Brain microvascular endothelial cell (primary cell): Measurements from ENCODE around the gene SLC16A8.
"Not testable (repeated sequence)": the region's sequence is repeated elsewhere in the genome, so short reads cannot be mapped to it uniquely, and the experiment has no call there.

Source experiments
- DNase-seq: peaks from one replicate; pipeline ENCODE4 v3.0.0-alpha.2; 2020
- H3K27ac ChIP-seq: fragments of 250-450 bp; sonication (Bioruptor Pico); 2 replicates; pipeline ENCODE4 v1.5.1; 2020; ENCODE audit warnings: mild to moderate bottlenecking, moderate library complexity
- H3K27me3 ChIP-seq: fragments of 250-450 bp; sonication (Bioruptor Pico); replicated peaks from 2 replicates; pipeline ENCODE4 v1.5.1; 2020; ENCODE audit warnings: mild to moderate bottlenecking
- H3K36me3 ChIP-seq: fragments of 250-450 bp; sonication (Bioruptor Pico); replicated peaks from 2 replicates; pipeline ENCODE4 v1.5.1; 2020; ENCODE audit warnings: mild to moderate bottlenecking
- H3K4me3 ChIP-seq: 2 replicates; pipeline ENCODE4 v1.5.1; 2011; ENCODE audit warnings: low read depth, mild to moderate bottlenecking, control low read depth, low read length, moderate library complexity
- CTCF ChIP-seq: IDR thresholded peaks from 2 replicates; pipeline ENCODE4 v1.5.1; 2011; ENCODE audit warnings: low read depth, mild to moderate bottlenecking, moderate library complexity, low read length, control low read depth, inconsistent platforms; ENCODE audit errors: missing control alignments
- in situ Hi-C: cut with HindIII; loops from 2 replicates; pipeline ENCODE4 v1.10.0; 2017; ENCODE audit warnings: low sequenced_read_pairs, low pct_ligation_motif_present

The SLC16A8 gene

DNA sequence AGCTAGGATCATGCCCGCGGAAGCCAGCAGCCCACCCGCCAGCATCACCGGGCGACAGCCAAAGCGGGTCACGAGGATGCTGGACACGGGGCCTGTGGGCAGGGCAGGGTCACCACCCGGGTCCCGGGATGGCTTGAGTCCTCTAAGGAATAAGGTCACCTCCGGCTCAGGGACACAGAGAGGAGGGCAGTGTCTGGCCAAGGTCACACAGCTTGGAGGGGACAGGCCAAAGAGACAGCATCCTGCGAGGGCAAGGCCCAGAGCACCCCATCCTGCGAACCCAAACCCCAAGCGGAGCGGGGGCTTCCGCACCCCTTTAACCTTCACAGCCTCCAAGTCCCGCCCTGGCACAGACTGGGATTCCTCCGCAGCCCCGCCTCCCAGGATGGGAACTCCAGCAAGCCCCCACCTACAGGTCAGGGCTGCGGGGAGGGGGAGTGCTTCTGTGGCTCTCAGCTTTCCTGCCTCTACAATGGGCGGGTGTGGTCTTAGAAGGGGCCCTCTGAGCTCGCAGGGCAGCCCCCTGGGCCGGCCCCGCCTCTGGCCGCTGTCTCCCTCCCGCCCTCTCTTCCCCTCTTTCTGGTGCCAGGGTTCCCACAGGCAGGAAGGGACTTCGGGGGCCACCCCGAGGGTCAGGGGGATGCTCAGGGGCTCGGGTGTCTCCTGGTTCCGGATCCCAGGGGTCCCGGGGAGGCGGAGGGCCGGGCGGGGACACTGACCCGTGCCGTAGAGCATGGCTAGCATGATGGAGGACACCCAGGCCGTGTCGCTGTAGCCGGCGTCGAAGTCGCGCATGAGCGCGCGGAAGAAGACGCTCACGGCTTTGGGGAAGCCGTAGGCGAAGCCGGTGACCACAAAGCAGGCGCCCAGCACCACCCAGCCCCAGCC lies 1.8 kb downstream of the SLC16A8 start:
- Histone ChIP-seq H3K27me3 (peaks cover 14% of the 10 kb centered on the region), H3K36me3 (no peaks in the 10 kb centered on the region), H3K4me3 (no peak overlapping the region), H3K27ac (no peak overlapping the region)
- in situ Hi-C loops, result loop anchor here (25.0 kb wide), 1 partner anchor 255 kb away; no protein-coding TSS in a partner anchor
- no peak for TF ChIP-seq CTCF
- DNase-seq, result no peak

- Histone ChIP-seq H3K27me3 (peaks cover 14% of the 10 kb centered on the region), H3K27ac (no peak overlapping the region), H3K36me3 (no peaks in the 10 kb centered on the region), H3K4me3 (peak overlapping the region; percentile 9)
- TF ChIP-seq CTCF, result no peak
- no peak for DNase-seq
- in situ Hi-C loops, result loop anchor here (25.0 kb wide), 1 partner anchor 256 kb away; no protein-coding TSS in a partner anchor
These were observed 2.4 kb downstream of the SLC16A8 start for GRCh38 chr22:38081636-38081940.

GRCh38 chr22:38080850-38081635 lies 2.9 kb downstream of the SLC16A8 start:
- TF ChIP-seq CTCF, result no peak
- Histone ChIP-seq H3K4me3 (peak overlapping the region; percentile 31), H3K27ac (no peak overlapping the region), H3K36me3 (no peaks in the 10 kb centered on the region), H3K27me3 (peaks cover 14% of the 10 kb centered on the region)
- DNase-seq, result no peak
- in situ Hi-C loops, result loop anchor here (25.0 kb wide), 1 partner anchor 256 kb away; no protein-coding TSS in a partner anchor

DNA sequence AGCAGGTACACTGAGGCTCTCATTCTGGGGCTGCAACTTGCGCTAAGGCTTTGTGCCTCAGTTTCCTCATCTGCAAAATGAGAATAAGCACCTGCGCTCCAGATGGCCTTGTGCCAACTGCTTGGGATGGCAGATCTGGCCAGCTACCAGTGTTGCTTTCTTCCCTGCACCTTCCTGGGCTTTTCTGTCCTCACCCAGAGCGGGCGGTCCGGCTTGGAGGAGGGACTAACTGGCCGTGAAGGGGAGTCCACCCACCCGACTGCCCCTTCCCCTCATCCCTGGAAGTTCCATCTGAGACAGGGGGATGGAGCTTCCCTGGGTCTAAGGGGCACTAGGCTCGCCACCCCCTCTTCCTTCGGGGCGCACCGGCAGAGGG lies 3.5 kb downstream of the SLC16A8 start:
- TF ChIP-seq CTCF, result no peak
- DNase-seq, result no peak
- Histone ChIP-seq H3K27me3 (peaks cover 14% of the 10 kb centered on the region), H3K27ac (no peak overlapping the region), H3K4me3 (no peak overlapping the region), H3K36me3 (no peaks in the 10 kb centered on the region)
- in situ Hi-C loops, result loop anchor here (25.0 kb wide), 1 partner anchor 257 kb away; no protein-coding TSS in a partner anchor

- H3K36me3 ChIP-seq, result no peaks in the 10 kb centered on the region
- no peak overlapping the region for H3K4me3 ChIP-seq
- in situ Hi-C loops, result loop anchor here (25.0 kb wide), 1 partner anchor 257 kb away; no protein-coding TSS in a partner anchor
- peaks cover 14% of the 10 kb centered on the region for H3K27me3 ChIP-seq
- no peak for DNase-seq
- no peak overlapping the region for H3K27ac ChIP-seq
- no peak for TF ChIP-seq CTCF
These were observed 4.2 kb downstream of the SLC16A8 start for GRCh38 chr22:38079804-38080203.

GRCh38 chr22:38079208-38079607 lies 4.8 kb downstream of the SLC16A8 start:
- not testable (repeated sequence) for H3K36me3 ChIP-seq, H3K27ac ChIP-seq, H3K4me3 ChIP-seq, DNase-seq
- in situ Hi-C loops, result loop anchor here (25.0 kb wide), 1 partner anchor 258 kb away; no protein-coding TSS in a partner anchor
- H3K27me3 ChIP-seq, result peaks cover 14% of the 10 kb centered on the region
